ENCODE measurements around the gene BTN1A1.

BTN1A1 gene

GRCh38 chr6:26501482-26501986 lies 1.4 kb downstream of the BTN1A1 start:
- peaks cover 17% of the 10 kb centered on the region for H3K27me3 ChIP-seq (ENCODE audit: insufficient read depth, poor library complexity, severe bottlenecking)
- DNase-seq (ENCODE audit: low read depth in 1 of 2, low spot score in 1 of 2) = peak in 1 of 2 experiments; percentile 3
- H3K4me3 ChIP-seq (replicated peaks; ENCODE audit: insufficient read depth, low read length) = peak overlapping the region; percentile 18
- TF ChIP-seq CTCF (IDR thresholded peaks at IDR 0.05; ENCODE audit: insufficient read depth, low read length) (no peak), REST (IDR thresholded peaks at IDR 0.05; ENCODE audit: insufficient replicate concordance, low read depth) (no peak), SPI1 (IDR thresholded peaks at IDR 0.05; ENCODE audit: borderline replicate concordance, low read depth) (no peak), POLR2AphosphoS5 (IDR thresholded peaks at IDR 0.05; ENCODE audit: low read depth) (no peak), GABPA (IDR thresholded peaks at IDR 0.05; ENCODE audit: low read depth) (no peak)
- no peak overlapping the region for H3K27ac ChIP-seq (replicated peaks)

GRCh38 chr6:26502165-26502564 lies 2.1 kb downstream of the BTN1A1 start:
- H3K27me3 ChIP-seq (ENCODE audit: insufficient read depth, poor library complexity, severe bottlenecking) = peaks cover 17% of the 10 kb centered on the region
- TF ChIP-seq POLR2AphosphoS5 (IDR thresholded peaks at IDR 0.05; ENCODE audit: low read depth) (no peak), SPI1 (IDR thresholded peaks at IDR 0.05; ENCODE audit: borderline replicate concordance, low read depth) (no peak), CTCF (IDR thresholded peaks at IDR 0.05; ENCODE audit: insufficient read depth, low read length) (no peak), GABPA (IDR thresholded peaks at IDR 0.05; ENCODE audit: low read depth) (no peak), REST (IDR thresholded peaks at IDR 0.05; ENCODE audit: insufficient replicate concordance, low read depth) (no peak)
- no peak overlapping the region for H3K27ac ChIP-seq (replicated peaks)
- H3K4me3 ChIP-seq (replicated peaks; ENCODE audit: insufficient read depth, low read length) = no peak overlapping the region
- no peak for DNase-seq (ENCODE audit: low read depth in 1 of 2, low spot score in 1 of 2)

GRCh38 chr6:26502626-26503025 lies 2.5 kb downstream of the BTN1A1 start:
- H3K4me3 ChIP-seq (replicated peaks; ENCODE audit: insufficient read depth, low read length) = no peak overlapping the region
- peaks cover 17% of the 10 kb centered on the region for H3K27me3 ChIP-seq (ENCODE audit: insufficient read depth, poor library complexity, severe bottlenecking)
- DNase-seq (ENCODE audit: low read depth in 1 of 2, low spot score in 1 of 2) = no peak
- TF ChIP-seq POLR2AphosphoS5 (IDR thresholded peaks at IDR 0.05; ENCODE audit: low read depth) (no peak), GABPA (IDR thresholded peaks at IDR 0.05; ENCODE audit: low read depth) (no peak), CTCF (IDR thresholded peaks at IDR 0.05; ENCODE audit: insufficient read depth, low read length) (no peak), SPI1 (IDR thresholded peaks at IDR 0.05; ENCODE audit: borderline replicate concordance, low read depth) (no peak), REST (IDR thresholded peaks at IDR 0.05; ENCODE audit: insufficient replicate concordance, low read depth) (no peak)
- H3K27ac ChIP-seq (replicated peaks) = no peak overlapping the region

Data from HL-60 (cell line).